Measurements from ENCODE around the gene KIAA0232.

GRCh38 chr4:6896035-6896434, 113.5 kb downstream of the KIAA0232 start:
- TF ChIP-seq MTA3 (IDR thresholded peaks at IDR 0.05; ENCODE audit: borderline replicate concordance, low read length): no peak
- TF ChIP-seq, protein P1, sequence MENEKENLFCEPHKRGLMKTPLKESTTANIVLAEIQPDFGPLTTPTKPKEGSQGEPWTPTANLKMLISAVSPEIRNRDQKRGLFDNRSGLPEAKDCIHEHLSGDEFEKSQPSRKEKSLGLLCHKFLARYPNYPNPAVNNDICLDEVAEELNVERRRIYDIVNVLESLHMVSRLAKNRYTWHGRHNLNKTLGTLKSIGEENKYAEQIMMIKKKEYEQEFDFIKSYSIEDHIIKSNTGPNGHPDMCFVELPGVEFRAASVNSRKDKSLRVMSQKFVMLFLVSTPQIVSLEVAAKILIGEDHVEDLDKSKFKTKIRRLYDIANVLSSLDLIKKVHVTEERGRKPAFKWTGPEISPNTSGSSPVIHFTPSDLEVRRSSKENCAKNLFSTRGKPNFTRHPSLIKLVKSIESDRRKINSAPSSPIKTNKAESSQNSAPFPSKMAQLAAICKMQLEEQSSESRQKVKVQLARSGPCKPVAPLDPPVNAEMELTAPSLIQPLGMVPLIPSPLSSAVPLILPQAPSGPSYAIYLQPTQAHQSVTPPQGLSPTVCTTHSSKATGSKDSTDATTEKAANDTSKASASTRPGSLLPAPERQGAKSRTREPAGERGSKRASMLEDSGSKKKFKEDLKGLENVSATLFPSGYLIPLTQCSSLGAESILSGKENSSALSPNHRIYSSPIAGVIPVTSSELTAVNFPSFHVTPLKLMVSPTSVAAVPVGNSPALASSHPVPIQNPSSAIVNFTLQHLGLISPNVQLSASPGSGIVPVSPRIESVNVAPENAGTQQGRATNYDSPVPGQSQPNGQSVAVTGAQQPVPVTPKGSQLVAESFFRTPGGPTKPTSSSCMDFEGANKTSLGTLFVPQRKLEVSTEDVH (IDR thresholded peaks at IDR 0.05; ENCODE audit: low read depth, partially characterized antibody): no peak
- TF ChIP-seq EZH2 (IDR thresholded peaks at IDR 0.05; ENCODE audit: borderline replicate concordance, control insufficient read depth, low read depth, low read length): no peak
- TF ChIP-seq MXI1 (IDR thresholded peaks at IDR 0.05; ENCODE audit: low read depth, low read length): no peak
- TF ChIP-seq SPI1 (IDR thresholded peaks at IDR 0.05; ENCODE audit: borderline replicate concordance, insufficient read depth, low read depth, low read length): no peak
- TF ChIP-seq, protein P2, sequence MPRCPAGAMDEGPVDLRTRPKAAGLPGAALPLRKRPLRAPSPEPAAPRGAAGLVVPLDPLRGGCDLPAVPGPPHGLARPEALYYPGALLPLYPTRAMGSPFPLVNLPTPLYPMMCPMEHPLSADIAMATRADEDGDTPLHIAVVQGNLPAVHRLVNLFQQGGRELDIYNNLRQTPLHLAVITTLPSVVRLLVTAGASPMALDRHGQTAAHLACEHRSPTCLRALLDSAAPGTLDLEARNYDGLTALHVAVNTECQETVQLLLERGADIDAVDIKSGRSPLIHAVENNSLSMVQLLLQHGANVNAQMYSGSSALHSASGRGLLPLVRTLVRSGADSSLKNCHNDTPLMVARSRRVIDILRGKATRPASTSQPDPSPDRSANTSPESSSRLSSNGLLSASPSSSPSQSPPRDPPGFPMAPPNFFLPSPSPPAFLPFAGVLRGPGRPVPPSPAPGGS (IDR thresholded peaks at IDR 0.05; ENCODE audit: borderline replicate concordance, insufficient read depth, low read depth, low read length, poor library complexity, severe bottlenecking): no peak
- TF ChIP-seq, protein P3, sequence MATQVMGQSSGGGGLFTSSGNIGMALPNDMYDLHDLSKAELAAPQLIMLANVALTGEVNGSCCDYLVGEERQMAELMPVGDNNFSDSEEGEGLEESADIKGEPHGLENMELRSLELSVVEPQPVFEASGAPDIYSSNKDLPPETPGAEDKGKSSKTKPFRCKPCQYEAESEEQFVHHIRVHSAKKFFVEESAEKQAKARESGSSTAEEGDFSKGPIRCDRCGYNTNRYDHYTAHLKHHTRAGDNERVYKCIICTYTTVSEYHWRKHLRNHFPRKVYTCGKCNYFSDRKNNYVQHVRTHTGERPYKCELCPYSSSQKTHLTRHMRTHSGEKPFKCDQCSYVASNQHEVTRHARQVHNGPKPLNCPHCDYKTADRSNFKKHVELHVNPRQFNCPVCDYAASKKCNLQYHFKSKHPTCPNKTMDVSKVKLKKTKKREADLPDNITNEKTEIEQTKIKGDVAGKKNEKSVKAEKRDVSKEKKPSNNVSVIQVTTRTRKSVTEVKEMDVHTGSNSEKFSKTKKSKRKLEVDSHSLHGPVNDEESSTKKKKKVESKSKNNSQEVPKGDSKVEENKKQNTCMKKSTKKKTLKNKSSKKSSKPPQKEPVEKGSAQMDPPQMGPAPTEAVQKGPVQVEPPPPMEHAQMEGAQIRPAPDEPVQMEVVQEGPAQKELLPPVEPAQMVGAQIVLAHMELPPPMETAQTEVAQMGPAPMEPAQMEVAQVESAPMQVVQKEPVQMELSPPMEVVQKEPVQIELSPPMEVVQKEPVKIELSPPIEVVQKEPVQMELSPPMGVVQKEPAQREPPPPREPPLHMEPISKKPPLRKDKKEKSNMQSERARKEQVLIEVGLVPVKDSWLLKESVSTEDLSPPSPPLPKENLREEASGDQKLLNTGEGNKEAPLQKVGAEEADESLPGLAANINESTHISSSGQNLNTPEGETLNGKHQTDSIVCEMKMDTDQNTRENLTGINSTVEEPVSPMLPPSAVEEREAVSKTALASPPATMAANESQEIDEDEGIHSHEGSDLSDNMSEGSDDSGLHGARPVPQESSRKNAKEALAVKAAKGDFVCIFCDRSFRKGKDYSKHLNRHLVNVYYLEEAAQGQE (IDR thresholded peaks at IDR 0.05; ENCODE audit: low read depth, low read length): no peak
- no peak for TF ChIP-seq ZZZ3 (IDR thresholded peaks at IDR 0.05; ENCODE audit: control insufficient read depth, insufficient read length, low read depth)
- TF ChIP-seq MAX (IDR thresholded peaks at IDR 0.05; ENCODE audit: low read depth, low read length): no peak
- no peak for TF ChIP-seq POLR2A (IDR thresholded peaks at IDR 0.05; ENCODE audit: low read depth, low read length)
- no peak for TF ChIP-seq CTCF (IDR thresholded peaks at IDR 0.05 in 2 of 3, conservative IDR thresholded peaks at IDR 0.05 in 1 of 3; ENCODE audit: control insufficient read depth in 2 of 3, extremely low read depth in 1 of 3, insufficient read depth in 1 of 3, low read depth in 3 of 3, low read length in 3 of 3)
- TF ChIP-seq, protein P4, sequence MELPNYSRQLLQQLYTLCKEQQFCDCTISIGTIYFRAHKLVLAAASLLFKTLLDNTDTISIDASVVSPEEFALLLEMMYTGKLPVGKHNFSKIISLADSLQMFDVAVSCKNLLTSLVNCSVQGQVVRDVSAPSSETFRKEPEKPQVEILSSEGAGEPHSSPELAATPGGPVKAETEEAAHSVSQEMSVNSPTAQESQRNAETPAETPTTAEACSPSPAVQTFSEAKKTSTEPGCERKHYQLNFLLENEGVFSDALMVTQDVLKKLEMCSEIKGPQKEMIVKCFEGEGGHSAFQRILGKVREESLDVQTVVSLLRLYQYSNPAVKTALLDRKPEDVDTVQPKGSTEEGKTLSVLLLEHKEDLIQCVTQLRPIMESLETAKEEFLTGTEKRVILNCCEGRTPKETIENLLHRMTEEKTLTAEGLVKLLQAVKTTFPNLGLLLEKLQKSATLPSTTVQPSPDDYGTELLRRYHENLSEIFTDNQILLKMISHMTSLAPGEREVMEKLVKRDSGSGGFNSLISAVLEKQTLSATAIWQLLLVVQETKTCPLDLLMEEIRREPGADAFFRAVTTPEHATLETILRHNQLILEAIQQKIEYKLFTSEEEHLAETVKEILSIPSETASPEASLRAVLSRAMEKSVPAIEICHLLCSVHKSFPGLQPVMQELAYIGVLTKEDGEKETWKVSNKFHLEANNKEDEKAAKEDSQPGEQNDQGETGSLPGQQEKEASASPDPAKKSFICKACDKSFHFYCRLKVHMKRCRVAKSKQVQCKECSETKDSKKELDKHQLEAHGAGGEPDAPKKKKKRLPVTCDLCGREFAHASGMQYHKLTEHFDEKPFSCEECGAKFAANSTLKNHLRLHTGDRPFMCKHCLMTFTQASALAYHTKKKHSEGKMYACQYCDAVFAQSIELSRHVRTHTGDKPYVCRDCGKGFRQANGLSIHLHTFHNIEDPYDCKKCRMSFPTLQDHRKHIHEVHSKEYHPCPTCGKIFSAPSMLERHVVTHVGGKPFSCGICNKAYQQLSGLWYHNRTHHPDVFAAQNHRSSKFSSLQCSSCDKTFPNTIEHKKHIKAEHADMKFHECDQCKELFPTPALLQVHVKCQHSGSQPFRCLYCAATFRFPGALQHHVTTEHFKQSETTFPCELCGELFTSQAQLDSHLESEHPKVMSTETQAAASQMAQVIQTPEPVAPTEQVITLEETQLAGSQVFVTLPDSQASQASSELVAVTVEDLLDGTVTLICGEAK (IDR thresholded peaks at IDR 0.05; ENCODE audit: borderline replicate concordance): no peak

Data from GM12878 (cell line).